ACC112 (cell line): ENCODE measurements around the gene CHCHD4.
A peak's percentile ranks its signal among the peaks of the same experiment; 100 is the strongest.

ENCODE experiments used
- H2AFZ ChIP-seq: fragments of 200-600 bp; sonication (generic); one replicate; pipeline ENCODE4 v1.6.0; 2017; ENCODE audit warnings: antibody characterized with exemption, low read length; ENCODE audit not compliant: unreplicated experiment
- H3K27ac ChIP-seq: fragments of 200-600 bp; sonication (generic); 2 replicates; pipeline ENCODE4 v1.5.1; 2014; ENCODE audit warnings: low read depth, mild to moderate bottlenecking, antibody characterized with exemption, low read length, moderate library complexity
- H3K27me3 ChIP-seq: fragments of 200-600 bp; sonication (generic); 2 replicates; pipeline ENCODE4 v1.6.1; 2014; ENCODE audit warnings: mild to moderate bottlenecking, antibody characterized with exemption, low read length, moderate library complexity, mixed read lengths; ENCODE audit not compliant: insufficient read depth
- H3K36me3 ChIP-seq: fragments of 200-600 bp; sonication (generic); 2 replicates; pipeline ENCODE4 v1.6.1; 2016; ENCODE audit warnings: mild to moderate bottlenecking, antibody characterized with exemption, low read length, moderate library complexity, mixed read lengths; ENCODE audit not compliant: insufficient read depth
- H3K4me1 ChIP-seq: fragments of 200-600 bp; sonication (generic); one replicate; pipeline ENCODE4 v1.6.1; 2016; ENCODE audit warnings: low read length, mixed read lengths; ENCODE audit not compliant: insufficient read depth, unreplicated experiment, control insufficient read depth
- H3K4me3 ChIP-seq: fragments of 200-600 bp; sonication (generic); 2 replicates; pipeline ENCODE4 v1.5.1; 2014; ENCODE audit warnings: mild to moderate bottlenecking, low read depth, low read length
- H3K79me2 ChIP-seq: fragments of 200-600 bp; sonication (generic); one replicate; pipeline ENCODE4 v1.6.0; 2016; ENCODE audit warnings: low read length; ENCODE audit not compliant: control insufficient read depth, unreplicated experiment, insufficient read depth

Gene CHCHD4

DNA sequence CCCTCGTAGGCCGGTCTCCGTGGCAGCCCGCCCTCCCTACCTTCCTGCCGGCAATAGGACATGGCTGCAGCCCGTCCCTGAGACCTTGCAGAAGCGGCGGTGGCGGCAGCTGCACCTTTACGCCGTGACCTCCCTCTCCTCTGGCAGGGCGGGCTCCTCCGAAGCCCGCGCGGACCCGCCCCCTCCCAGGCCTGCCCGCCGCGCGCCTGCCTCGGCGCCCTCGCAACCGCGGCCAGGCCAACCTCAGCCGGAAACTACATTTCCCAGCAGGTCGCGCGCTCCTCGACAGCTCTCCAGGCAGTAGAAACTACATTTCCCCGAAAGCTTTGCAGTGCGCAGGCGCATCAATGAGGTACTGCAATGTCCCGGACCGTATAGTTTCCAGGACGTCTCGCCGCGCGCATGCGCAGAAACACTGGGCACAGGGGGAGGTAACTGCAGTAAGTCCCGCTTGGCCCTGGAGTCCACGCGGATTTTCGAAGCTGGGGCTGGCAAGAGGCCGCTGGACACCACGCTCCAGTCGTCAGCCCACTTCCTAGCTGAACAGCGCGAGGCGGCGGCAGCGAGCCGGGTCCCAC is at the start of gene CHCHD4, which contains the start of gene TMEM43:
Gene CHCHD4, minus strand, starts transcription at position 256 of the 578 bp plus-strand sequence. Its CDS starts 194 bp downstream, at position 62.
Gene TMEM43, plus strand, starts transcription at position 438 of the 578 bp plus-strand sequence. CDS start 142 bp downstream, outside the sequence.
- H2AFZ ChIP-seq: peak within 1 kb of the TSS; percentile 51
- H3K4me3 ChIP-seq: peak within 1 kb of the TSS; percentile 95
- peaks cover 12% of the 10 kb centered on the region for H3K36me3 ChIP-seq
- H3K27ac ChIP-seq: peak within 1 kb of the TSS; percentile 80
- peaks cover 74% of the 10 kb centered on the region for H3K79me2 ChIP-seq
- H3K27me3 ChIP-seq: no peaks in the 10 kb centered on the region
- H3K4me1 ChIP-seq: peaks cover 25% of the 10 kb centered on the region

DNA sequence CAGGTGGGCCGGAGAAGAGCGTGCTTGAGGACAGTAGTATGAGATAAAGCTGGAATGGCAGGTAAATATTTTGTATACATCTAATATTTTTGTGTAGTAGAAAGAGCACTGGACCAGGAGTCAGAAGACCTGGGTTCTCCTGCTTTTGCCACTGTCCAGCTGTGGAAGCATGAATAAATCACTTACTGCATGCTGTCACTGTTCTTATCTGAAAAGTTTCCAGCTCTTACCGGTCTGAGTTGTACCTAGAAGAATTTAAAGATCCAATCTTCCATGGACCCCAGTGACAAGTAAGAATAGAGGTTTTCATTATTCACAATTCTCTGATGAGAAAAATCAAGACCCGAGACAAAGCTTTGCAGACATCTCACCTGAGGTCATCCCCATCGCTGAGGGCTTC is 47.8 kb upstream of the CHCHD4 start:
- Histone ChIP-seq H3K27ac (no peak overlapping the region), H3K4me3 (no peak overlapping the region), H3K79me2 (peaks cover 42% of the 10 kb centered on the region), H2AFZ (no peak overlapping the region), H3K27me3 (no peaks in the 10 kb centered on the region), H3K36me3 (peaks cover 35% of the 10 kb centered on the region), H3K4me1 (peaks cover 49% of the 10 kb centered on the region)

DNA sequence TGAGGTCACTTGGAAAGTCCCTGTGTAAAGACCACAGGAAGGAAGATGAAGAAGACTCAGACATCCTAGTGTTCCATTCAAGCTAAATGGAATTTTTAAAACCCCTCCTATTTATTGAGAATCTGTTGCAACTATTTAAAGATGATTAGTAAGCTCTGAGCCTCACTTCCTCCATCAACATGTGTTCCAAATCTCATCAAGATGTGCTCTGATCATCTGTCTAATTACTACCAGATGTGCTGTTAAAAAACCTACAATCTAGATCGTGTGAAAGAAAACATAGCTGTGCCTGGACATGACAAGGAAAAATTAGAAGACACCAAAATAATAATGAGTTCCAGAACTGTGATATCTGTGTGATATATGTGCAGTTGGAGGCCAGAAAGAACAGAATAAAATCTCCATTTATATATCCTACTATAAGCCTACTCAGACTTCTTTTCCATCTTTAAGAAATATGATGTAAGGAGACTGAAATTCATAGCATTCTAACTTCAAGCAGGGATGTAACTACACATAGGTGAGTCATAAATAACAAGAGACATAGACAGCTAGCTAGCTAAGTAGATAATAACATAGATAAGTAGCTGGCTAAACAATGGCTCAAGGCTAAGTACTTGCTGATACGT is 46.0 kb upstream of the CHCHD4 start:
- Histone ChIP-seq H3K27me3 (no peaks in the 10 kb centered on the region), H3K36me3 (peaks cover 37% of the 10 kb centered on the region), H3K4me3 (peak overlapping the region; percentile 12; the same call in 1 of the 2 replicates), H3K27ac (peak overlapping the region; percentile 89), H2AFZ (no peak overlapping the region), H3K79me2 (peaks cover 25% of the 10 kb centered on the region), H3K4me1 (peaks cover 41% of the 10 kb centered on the region)

DNA sequence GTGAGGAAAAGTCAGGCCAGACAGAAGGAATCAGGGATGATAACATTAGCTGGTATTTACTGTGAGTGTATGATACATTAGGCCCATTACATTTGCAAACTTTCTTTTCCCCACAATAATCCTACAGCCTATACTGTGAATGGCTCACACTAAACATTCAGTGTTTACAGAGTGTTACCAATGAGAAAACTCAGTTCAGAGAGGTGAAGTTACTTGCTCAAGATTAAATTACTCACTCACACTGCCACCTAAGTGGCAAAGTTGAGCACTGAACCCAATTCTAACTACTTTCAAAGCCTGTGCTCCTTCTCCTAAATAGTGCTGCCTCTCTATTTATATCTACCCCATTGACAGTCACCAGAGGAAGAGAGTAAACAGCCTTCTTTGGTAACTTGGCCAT is 45.2 kb upstream of the CHCHD4 start:
- H3K36me3 ChIP-seq: peaks cover 37% of the 10 kb centered on the region
- peaks cover 18% of the 10 kb centered on the region for H3K79me2 ChIP-seq
- H3K27me3 ChIP-seq: no peaks in the 10 kb centered on the region
- H3K27ac ChIP-seq: peak overlapping the region; percentile 89
- H2AFZ ChIP-seq: no peak overlapping the region
- H3K4me1 ChIP-seq: peaks cover 34% of the 10 kb centered on the region
- H3K4me3 ChIP-seq: peak overlapping the region; percentile 12; the same call in 1 of the 2 replicates

DNA sequence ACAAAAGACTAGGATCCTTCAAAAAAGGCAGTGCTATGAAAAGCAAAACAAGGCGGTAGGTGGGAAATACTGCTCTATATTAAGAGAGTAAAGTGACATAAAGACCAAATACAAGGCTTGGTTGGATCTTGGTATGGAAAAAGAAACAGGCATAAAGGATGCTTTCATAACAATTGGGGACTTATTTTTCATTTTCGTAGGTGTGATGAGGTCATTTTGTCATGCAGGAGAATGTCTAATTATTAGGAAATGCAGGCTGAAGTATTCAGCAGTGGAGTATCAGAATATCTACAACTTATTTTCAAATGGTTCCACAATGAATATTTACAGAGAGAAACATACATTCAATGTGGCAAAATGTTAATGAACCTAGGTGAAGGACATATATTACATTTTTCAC is 44.8 kb upstream of the CHCHD4 start:
- Histone ChIP-seq H3K4me1 (peaks cover 30% of the 10 kb centered on the region), H3K36me3 (peaks cover 41% of the 10 kb centered on the region), H3K4me3 (no peak overlapping the region), H2AFZ (no peak overlapping the region), H3K79me2 (peaks cover 14% of the 10 kb centered on the region), H3K27ac (peak overlapping the region; percentile 89), H3K27me3 (no peaks in the 10 kb centered on the region)

DNA sequence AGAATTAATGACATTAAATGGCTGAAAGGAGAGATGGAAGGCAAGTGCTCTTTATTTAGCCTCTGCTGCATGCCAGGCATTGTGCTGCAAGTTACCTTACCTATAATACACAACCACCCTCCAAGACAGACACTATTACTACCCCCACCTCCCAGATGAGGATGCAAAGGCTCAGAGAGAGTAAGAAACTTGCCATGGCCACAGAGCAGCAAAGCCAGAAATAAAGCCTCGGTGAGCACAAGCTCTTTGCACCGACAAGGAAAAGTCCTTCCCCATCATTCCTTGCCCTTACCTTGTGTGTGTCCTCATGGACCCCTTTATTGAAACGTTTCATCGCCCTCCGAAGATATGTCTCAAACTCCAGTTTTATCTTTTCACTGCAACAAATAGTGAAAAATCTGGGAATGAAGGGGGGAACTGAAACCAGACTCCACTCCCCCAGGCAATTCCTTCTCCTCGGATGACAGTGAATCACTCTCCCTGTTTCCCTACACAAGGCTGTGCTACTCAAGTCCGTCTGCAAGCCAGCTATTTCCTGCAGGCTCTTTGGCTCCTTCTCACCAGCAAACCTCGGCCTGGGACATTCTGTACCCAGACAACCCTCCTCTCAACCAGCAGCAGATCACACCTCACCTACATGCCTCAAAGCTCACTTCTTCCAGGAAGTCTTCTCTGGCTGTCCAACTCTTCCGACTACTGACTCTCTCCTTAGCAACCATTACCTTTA is 42.4 kb upstream of the CHCHD4 start:
- Histone ChIP-seq H2AFZ (no peak overlapping the region), H3K27me3 (no peaks in the 10 kb centered on the region), H3K27ac (no peak overlapping the region), H3K4me3 (no peak overlapping the region), H3K79me2 (peaks cover 6% of the 10 kb centered on the region), H3K4me1 (peaks cover 26% of the 10 kb centered on the region), H3K36me3 (peaks cover 58% of the 10 kb centered on the region)

DNA sequence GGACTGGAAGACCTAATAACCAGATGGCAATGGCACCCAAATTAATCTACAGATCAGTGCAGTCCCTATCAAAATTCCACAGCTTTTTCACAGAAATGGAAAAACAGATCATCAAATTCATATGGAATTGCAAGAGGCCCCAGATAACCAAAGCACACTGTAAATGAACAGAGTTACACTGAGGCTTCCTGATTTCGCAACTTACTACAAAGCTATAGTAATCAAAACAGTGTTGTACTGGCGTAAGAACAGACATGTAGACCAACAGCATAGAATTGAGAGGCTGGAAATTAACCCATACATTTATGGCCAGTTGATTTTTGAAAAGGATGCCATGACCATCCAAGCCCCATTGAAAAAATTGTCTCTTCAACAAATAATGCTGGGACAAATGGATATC is 37.5 kb upstream of the CHCHD4 start:
- H3K4me3 ChIP-seq: no peak overlapping the region
- H3K36me3 ChIP-seq: peaks cover 64% of the 10 kb centered on the region
- no peak overlapping the region for H2AFZ ChIP-seq
- H3K79me2 ChIP-seq: no peaks in the 10 kb centered on the region
- no peaks in the 10 kb centered on the region for H3K27me3 ChIP-seq
- no peaks in the 10 kb centered on the region for H3K4me1 ChIP-seq
- no peak overlapping the region for H3K27ac ChIP-seq

DNA sequence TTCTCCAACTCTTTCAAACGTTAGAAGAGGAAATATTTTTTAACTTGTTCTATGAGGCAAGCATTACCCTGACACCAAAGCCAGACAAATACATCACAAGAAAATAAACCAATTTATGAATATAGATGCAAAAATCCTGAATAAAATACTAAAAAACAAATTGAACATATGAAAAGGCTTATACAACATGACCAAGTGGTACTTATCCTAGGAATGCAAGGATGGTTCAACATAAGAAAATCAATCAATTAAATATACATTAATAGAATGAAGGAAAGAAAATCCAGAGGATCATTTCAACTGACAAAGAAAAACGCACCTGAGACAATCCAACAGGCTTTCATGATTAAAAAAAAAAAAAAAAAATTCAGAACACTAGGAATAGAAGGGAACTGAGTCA is 36.6 kb upstream of the CHCHD4 start:
- H3K36me3 ChIP-seq: peaks cover 64% of the 10 kb centered on the region

DNA sequence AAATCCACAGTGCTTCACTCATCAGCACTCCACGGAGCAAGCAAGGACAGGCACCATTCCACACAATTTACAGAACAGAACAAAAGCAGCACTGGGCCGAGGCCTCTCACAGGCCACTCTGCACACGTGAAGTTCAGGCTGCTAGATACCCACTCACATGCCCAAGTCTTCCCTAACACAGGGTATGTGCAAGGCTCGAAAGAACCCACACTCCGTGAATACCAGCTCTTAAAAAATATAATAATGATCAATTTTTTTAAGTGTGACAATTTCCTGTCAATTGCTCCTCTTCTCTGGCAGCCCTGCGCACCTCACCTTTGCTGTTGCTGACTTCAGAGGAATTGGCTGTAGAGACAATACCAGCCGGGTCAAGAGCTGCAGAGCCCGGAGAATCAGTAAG is 34.8 kb upstream of the CHCHD4 start:
- peaks cover 60% of the 10 kb centered on the region for H3K36me3 ChIP-seq
- H3K79me2 ChIP-seq: no peaks in the 10 kb centered on the region
- H3K27ac ChIP-seq: no peak overlapping the region
- H2AFZ ChIP-seq: no peak overlapping the region
- H3K4me1 ChIP-seq: no peaks in the 10 kb centered on the region
- no peak overlapping the region for H3K4me3 ChIP-seq
- H3K27me3 ChIP-seq: no peaks in the 10 kb centered on the region

More for the DNA sequence above, 36.6 kb upstream of the CHCHD4 start:
- no peaks in the 10 kb centered on the region for H3K4me1 ChIP-seq
- no peaks in the 10 kb centered on the region for H3K79me2 ChIP-seq
- no peaks in the 10 kb centered on the region for H3K27me3 ChIP-seq
- no peak overlapping the region for H3K27ac ChIP-seq
- no peak overlapping the region for H2AFZ ChIP-seq
- no peak overlapping the region for H3K4me3 ChIP-seq

DNA sequence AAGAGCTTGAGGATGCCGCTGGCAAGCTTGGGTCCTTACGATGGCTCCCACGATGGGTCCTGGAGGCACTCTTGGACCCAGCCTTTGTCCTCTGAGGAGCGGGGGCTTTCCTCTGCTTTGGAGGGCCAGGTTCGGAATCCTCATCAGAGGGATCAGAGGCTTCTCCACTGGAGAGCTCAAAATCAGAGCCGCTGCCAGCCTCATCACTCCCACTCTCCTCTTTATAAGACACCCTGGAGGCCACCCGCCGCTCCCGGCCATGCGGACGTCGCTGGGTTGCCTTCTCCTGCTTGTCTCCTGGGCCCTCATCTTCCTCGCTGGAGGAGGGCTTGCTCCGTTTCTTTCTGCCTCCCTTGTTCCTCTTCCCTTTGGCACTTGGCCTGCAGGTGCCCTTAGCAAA is 33.7 kb upstream of the CHCHD4 start:
- H3K36me3 ChIP-seq: peaks cover 52% of the 10 kb centered on the region
- H3K79me2 ChIP-seq: no peaks in the 10 kb centered on the region
- no peak overlapping the region for H3K4me3 ChIP-seq
- H3K27me3 ChIP-seq: no peaks in the 10 kb centered on the region
- H2AFZ ChIP-seq: no peak overlapping the region
- no peaks in the 10 kb centered on the region for H3K4me1 ChIP-seq
- no peak overlapping the region for H3K27ac ChIP-seq
